Prostate gland (tissue), 2 donors: ENCODE measurements around the gene CCDC157. TPM values are rescaled to one million over a fixed set of nuclear protein-coding genes. Genes with fewer than 3 reads are reported as not detected.

Experiments used
- DNase-seq: peaks from one replicate; pipeline ENCODE4 v3.0.0-alpha.2; 2019; ENCODE audit warnings: low spot score
- H3K27ac ChIP-seq, 2 donors: fragments of 200-600 bp; sonication (generic); 2 replicates each; pipeline ENCODE4 v1.5.1; 2017 to 2019
- H3K27me3 ChIP-seq: fragments of 200-600 bp; sonication (generic); replicated peaks from 2 replicates; pipeline ENCODE4 v1.5.1; 2019; ENCODE audit not compliant: insufficient read depth
- H3K36me3 ChIP-seq, 2 donors: fragments of 200-600 bp; sonication (generic); 1 replicate in 1 of 2; 2 replicates in 1 of 2; pipeline versions ENCODE4 v1.5.1 to v1.8.1; 2017 to 2019
- H3K4me1 ChIP-seq: fragments of 200-600 bp; sonication (generic); replicated peaks from 2 replicates; pipeline ENCODE4 v1.5.1; 2019
- H3K4me3 ChIP-seq, 2 donors: fragments of 200-600 bp; sonication (generic); 2 replicates each; pipeline ENCODE4 v1.5.1; 2017 to 2019
- H3K9me3 ChIP-seq: fragments of 200-600 bp; sonication (generic); 2 replicates; pipeline ENCODE4 v1.5.1; 2017
- CTCF ChIP-seq, 4 experiments: fragments of 200-600 bp in 2 of 4; fragments of 450-650 bp in 2 of 4; sonication (generic) in 2 of 4; IDR thresholded peaks; 1 replicate in 3 of 4; 2 replicates in 1 of 4; pipeline ENCODE4 v1.5.1; 2016 to 2019; ENCODE audit warnings: antibody characterized with exemption in 4 of 4, mild to moderate bottlenecking in 2 of 4, moderate library complexity in 2 of 4
- POLR2A ChIP-seq: fragments of 450-650 bp; IDR thresholded peaks from one replicate; pipeline ENCODE4 v1.6.1; 2016; ENCODE audit warnings: antibody characterized with exemption, mild to moderate bottlenecking
- POLR2AphosphoS5 ChIP-seq: sonication (generic); formaldehyde crosslinking; IDR thresholded peaks from one replicate; pipeline ENCODE4 v1.6.1; 2017; ENCODE audit warnings: antibody characterized with exemption
- WGBS: methylation state at CpG from one replicate; pipeline ENCODE4 v1.1.5; 2018; 5-methylcytosine and 5-hydroxymethylcytosine counted together
- intact Hi-C: fragments of 100-400 bp; cut with DNase I; formaldehyde crosslinking; loops from one replicate; pipeline ENCODE4 v1.14.2; 2022
- total RNA-seq, 2 donors: library from RNA; depleted of rRNA; stranded (reverse); fragments of >200 nt; gene quantifications; one replicate each; pipeline ENCODE4 v1.1.0, GENCODE V29; 2016

Gene CCDC157
- total RNA-seq, 2 donors from 2014 or later, result 3.5 to 28.6 TPM

- WGBS, result 81% methylated on average over 13 of the region's 13 CpGs
- H3K4me3 ChIP-seq, result no peak overlapping the region
- no peak for TF ChIP-seq POLR2AphosphoS5
- TF ChIP-seq POLR2A, result no peak
- TF ChIP-seq CTCF (IDR thresholded peaks at IDR 0.05), result no peak
Observed at GRCh38 chr22:30371981-30372380, 15.2 kb downstream of the CCDC157 start.

GRCh38 chr22:30372915-30373314 lies 16.1 kb downstream of the CCDC157 start:
- 77% methylated on average over 8 of the region's 8 CpGs for WGBS

More at GRCh38 chr22:30371981-30372380, 15.2 kb downstream of the CCDC157 start:
- no peaks in the 10 kb centered on the region for H3K9me3 ChIP-seq
- no peaks in the 10 kb centered on the region for H3K27me3 ChIP-seq
- no peak overlapping the region for H3K27ac ChIP-seq
- H3K36me3 ChIP-seq, result no peaks in the 10 kb centered on the region
- no peaks in the 10 kb centered on the region for H3K4me1 ChIP-seq
- intact Hi-C loops, result no loop called here
- DNase-seq, result no peak

GRCh38 chr22:30373331-30374325 lies 16.8 kb downstream of the CCDC157 start:
- no peaks in the 10 kb centered on the region for H3K36me3 ChIP-seq
- no peaks in the 10 kb centered on the region for H3K4me1 ChIP-seq
- 81% methylated on average over 33 of the region's 33 CpGs for WGBS
- intact Hi-C loops, result no loop called here
- H3K27me3 ChIP-seq, result no peaks in the 10 kb centered on the region
- no peaks in the 10 kb centered on the region for H3K9me3 ChIP-seq
- H3K4me3 ChIP-seq, result no peak overlapping the region
- no peak for DNase-seq
- H3K27ac ChIP-seq, result no peak overlapping the region
- TF ChIP-seq POLR2AphosphoS5, result no peak
- no peak for TF ChIP-seq POLR2A
- no peak for TF ChIP-seq CTCF (IDR thresholded peaks at IDR 0.05)

More at GRCh38 chr22:30372915-30373314, 16.1 kb downstream of the CCDC157 start:
- DNase-seq, result no peak
- TF ChIP-seq CTCF (IDR thresholded peaks at IDR 0.05) (no peak), POLR2AphosphoS5 (no peak), POLR2A (no peak)
- Histone ChIP-seq H3K9me3 (no peaks in the 10 kb centered on the region), H3K4me1 (no peaks in the 10 kb centered on the region), H3K36me3 (no peaks in the 10 kb centered on the region), H3K27me3 (no peaks in the 10 kb centered on the region), H3K27ac (no peak overlapping the region), H3K4me3 (no peak overlapping the region)
- intact Hi-C loops, result no loop called here

GRCh38 chr22:30375312-30375849 lies 18.6 kb downstream of the CCDC157 start:
- WGBS, result 92% methylated on average over 13 of the region's 13 CpGs
- H3K4me3 ChIP-seq, result no peak overlapping the region
- H3K36me3 ChIP-seq, result no peaks in the 10 kb centered on the region
- TF ChIP-seq CTCF (IDR thresholded peaks at IDR 0.05) (no peak), POLR2AphosphoS5 (no peak), POLR2A (no peak)
- no peaks in the 10 kb centered on the region for H3K27me3 ChIP-seq
- no peaks in the 10 kb centered on the region for H3K4me1 ChIP-seq
- DNase-seq, result no peak
- intact Hi-C loops, result no loop called here
- H3K27ac ChIP-seq, result no peak overlapping the region
- H3K9me3 ChIP-seq, result no peaks in the 10 kb centered on the region
